ENCODE results near the gene NME1.
A peak's percentile ranks its signal among the peaks of the same experiment; 100 is the strongest.

The NME1 gene

GRCh38 chr17:51152766-51153209 lies 571 bp upstream of the NME1 start:
- Histone ChIP-seq H3K4me3 (replicated peaks; ENCODE audit: low read depth, low read length) (peak overlapping the region; percentile 52), H3K36me3 (ENCODE audit: control insufficient read depth, insufficient read depth, low read length) (peaks cover 9% of the 10 kb centered on the region), H3K27me3 (replicated peaks; ENCODE audit: control insufficient read depth, insufficient read depth, low read length) (no peaks in the 10 kb centered on the region)
- DNase-seq (ENCODE audit: extremely low read depth, insufficient read length): no peak
- TF ChIP-seq CTCF (IDR thresholded peaks at IDR 0.05; ENCODE audit: insufficient read depth, low read length, poor library complexity, severe bottlenecking): no peak

- no peak for DNase-seq (ENCODE audit: extremely low read depth, insufficient read length)
Measured at GRCh38 chr17:51154176-51154575, 817 bp downstream of the NME1 start.

GRCh38 chr17:51155416-51155815 lies 2.1 kb downstream of the NME1 start:
- no peak for DNase-seq (ENCODE audit: extremely low read depth, insufficient read length)
- TF ChIP-seq CTCF (IDR thresholded peaks at IDR 0.05; ENCODE audit: insufficient read depth, low read length, poor library complexity, severe bottlenecking): no peak
- Histone ChIP-seq H3K36me3 (ENCODE audit: control insufficient read depth, insufficient read depth, low read length) (peaks cover 13% of the 10 kb centered on the region), H3K27me3 (replicated peaks; ENCODE audit: control insufficient read depth, insufficient read depth, low read length) (no peaks in the 10 kb centered on the region), H3K4me3 (replicated peaks; ENCODE audit: low read depth, low read length) (no peak overlapping the region)

More at GRCh38 chr17:51154176-51154575, 817 bp downstream of the NME1 start:
- Histone ChIP-seq H3K27me3 (replicated peaks; ENCODE audit: control insufficient read depth, insufficient read depth, low read length) (no peaks in the 10 kb centered on the region), H3K4me3 (replicated peaks; ENCODE audit: low read depth, low read length) (peak overlapping the region; percentile 86), H3K36me3 (ENCODE audit: control insufficient read depth, insufficient read depth, low read length) (peaks cover 9% of the 10 kb centered on the region)
- TF ChIP-seq CTCF (IDR thresholded peaks at IDR 0.05; ENCODE audit: insufficient read depth, low read length, poor library complexity, severe bottlenecking): no peak

DNA sequence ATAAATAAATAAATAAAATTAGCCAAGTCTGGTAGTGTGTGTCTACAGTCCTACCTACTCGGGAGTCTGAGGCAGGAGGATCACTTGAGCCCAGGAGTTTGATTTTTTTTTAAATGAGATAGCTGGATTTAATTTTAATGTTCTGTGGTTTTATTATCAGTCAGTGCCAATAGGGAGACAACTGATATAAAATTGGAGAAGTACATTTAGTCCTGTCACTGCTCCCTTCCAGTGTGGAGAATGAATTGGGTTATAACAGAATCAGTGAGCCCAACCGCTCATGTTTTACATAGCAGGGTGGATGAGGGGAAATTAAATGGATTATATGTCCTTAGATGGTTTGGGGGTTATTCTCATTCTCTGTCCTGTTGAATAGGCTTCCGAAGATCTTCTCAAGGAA lies 6.2 kb downstream of the NME1 start:
- peaks cover 23% of the 10 kb centered on the region for H3K36me3 ChIP-seq (ENCODE audit: control insufficient read depth, insufficient read depth, low read length)
- no peak overlapping the region for H3K4me3 ChIP-seq (replicated peaks; ENCODE audit: low read depth, low read length)
- no peaks in the 10 kb centered on the region for H3K27me3 ChIP-seq (replicated peaks; ENCODE audit: control insufficient read depth, insufficient read depth, low read length)
- no peak for DNase-seq (ENCODE audit: extremely low read depth, insufficient read length)
- no peak for TF ChIP-seq CTCF (IDR thresholded peaks at IDR 0.05; ENCODE audit: insufficient read depth, low read length, poor library complexity, severe bottlenecking)

DNA sequence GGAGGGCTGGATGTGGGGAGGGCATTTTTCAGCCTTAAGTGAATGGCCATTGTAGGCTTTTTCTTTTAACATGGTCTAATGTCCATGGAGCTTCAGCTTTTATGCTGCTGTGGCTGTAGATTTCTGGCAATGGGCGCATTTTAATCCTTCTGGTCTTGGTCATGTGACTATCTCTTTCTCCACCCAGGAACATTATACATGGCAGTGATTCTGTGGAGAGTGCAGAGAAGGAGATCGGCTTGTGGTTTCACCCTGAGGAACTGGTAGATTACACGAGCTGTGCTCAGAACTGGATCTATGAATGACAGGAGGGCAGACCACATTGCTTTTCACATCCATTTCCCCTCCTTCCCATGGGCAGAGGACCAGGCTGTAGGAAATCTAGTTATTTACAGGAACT lies 8.2 kb downstream of the NME1 start:
- no peak for TF ChIP-seq CTCF (IDR thresholded peaks at IDR 0.05; ENCODE audit: insufficient read depth, low read length, poor library complexity, severe bottlenecking)
- H3K36me3 ChIP-seq (ENCODE audit: control insufficient read depth, insufficient read depth, low read length): peaks cover 20% of the 10 kb centered on the region

More for the DNA sequence above, 8.2 kb downstream of the NME1 start:
- Histone ChIP-seq H3K27me3 (replicated peaks; ENCODE audit: control insufficient read depth, insufficient read depth, low read length) (no peaks in the 10 kb centered on the region), H3K4me3 (replicated peaks; ENCODE audit: low read depth, low read length) (no peak overlapping the region)
- no peak for DNase-seq (ENCODE audit: extremely low read depth, insufficient read length)
